ENCODE data around the gene CAST. TPM values are rescaled to one million over a fixed set of nuclear protein-coding genes. Genes with fewer than 3 reads are reported as not detected.

CAST gene
- total RNA-seq, 1 donor from 2014 or later: 174 TPM

GRCh38 chr5:96709152-96709821, 47.1 kb downstream of the CAST start:
- no peak for TF ChIP-seq CTCF (IDR thresholded peaks at IDR 0.05; ENCODE audit: insufficient read depth, low read length, poor library complexity, severe bottlenecking)
- Histone ChIP-seq H3K4me3 (ENCODE audit: low read depth, low read length) (no peak overlapping the region), H3K36me3 (ENCODE audit: control insufficient read depth, insufficient read depth, low read length) (no peaks in the 10 kb centered on the region), H3K27me3 (ENCODE audit: control insufficient read depth, insufficient read depth, low read length) (no peaks in the 10 kb centered on the region)
- DNase-seq (ENCODE audit: low read depth): no peak

GRCh38 chr5:96712100-96712746, 50.0 kb downstream of the CAST start:
- no peak overlapping the region for H3K4me3 ChIP-seq (ENCODE audit: low read depth, low read length)
- DNase-seq (ENCODE audit: low read depth): no peak
- TF ChIP-seq CTCF (IDR thresholded peaks at IDR 0.05; ENCODE audit: insufficient read depth, low read length, poor library complexity, severe bottlenecking): no peak
- H3K36me3 ChIP-seq (ENCODE audit: control insufficient read depth, insufficient read depth, low read length): no peaks in the 10 kb centered on the region
- no peaks in the 10 kb centered on the region for H3K27me3 ChIP-seq (ENCODE audit: control insufficient read depth, insufficient read depth, low read length)

- H3K4me3 ChIP-seq (ENCODE audit: low read depth, low read length): no peak overlapping the region
- no peaks in the 10 kb centered on the region for H3K36me3 ChIP-seq (ENCODE audit: control insufficient read depth, insufficient read depth, low read length)
- no peak for TF ChIP-seq CTCF (IDR thresholded peaks at IDR 0.05; ENCODE audit: insufficient read depth, low read length, poor library complexity, severe bottlenecking)
- H3K27me3 ChIP-seq (ENCODE audit: control insufficient read depth, insufficient read depth, low read length): no peaks in the 10 kb centered on the region
- DNase-seq (ENCODE audit: low read depth): no peak
These were observed 52.3 kb downstream of the CAST start for GRCh38 chr5:96714450-96714849.

- H3K4me3 ChIP-seq (ENCODE audit: low read depth, low read length): no peak overlapping the region
- H3K36me3 ChIP-seq (ENCODE audit: control insufficient read depth, insufficient read depth, low read length): no peaks in the 10 kb centered on the region
- no peak for TF ChIP-seq CTCF (IDR thresholded peaks at IDR 0.05; ENCODE audit: insufficient read depth, low read length, poor library complexity, severe bottlenecking)
- no peak for DNase-seq (ENCODE audit: low read depth)
- no peaks in the 10 kb centered on the region for H3K27me3 ChIP-seq (ENCODE audit: control insufficient read depth, insufficient read depth, low read length)
These were observed 52.8 kb downstream of the CAST start for GRCh38 chr5:96714951-96715451.

- no peaks in the 10 kb centered on the region for H3K36me3 ChIP-seq (ENCODE audit: control insufficient read depth, insufficient read depth, low read length)
- no peak for TF ChIP-seq CTCF (IDR thresholded peaks at IDR 0.05; ENCODE audit: insufficient read depth, low read length, poor library complexity, severe bottlenecking)
- no peak for DNase-seq (ENCODE audit: low read depth)
These were observed 53.8 kb downstream of the CAST start for GRCh38 chr5:96716007-96716406.

More at GRCh38 chr5:96716007-96716406, 53.8 kb downstream of the CAST start:
- no peaks in the 10 kb centered on the region for H3K27me3 ChIP-seq (ENCODE audit: control insufficient read depth, insufficient read depth, low read length)
- no peak overlapping the region for H3K4me3 ChIP-seq (ENCODE audit: low read depth, low read length)
